Adipose tissue (tissue), 3 donors: ENCODE results near the gene CLEC4G. TPM values are rescaled to one million over a fixed set of nuclear protein-coding genes. Genes with fewer than 3 reads are reported as not detected.

ENCODE experiments used
- H3K27ac ChIP-seq: one replicate; pipeline ENCODE4 v1.5.1; 2013; ENCODE audit warnings: low read depth, low read length
- WGBS, 3 donors: extraction: QIAGEN DNeasy Blood & Tissue Kit; methylation state at CpG; one replicate each; pipeline ENCODE4 v1.1.7; 2013; 5-methylcytosine and 5-hydroxymethylcytosine counted together
- polyA plus RNA-seq, 3 donors: library from polyadenylated mRNA; stranded (reverse); fragments of 200-250 nt; gene quantifications; one replicate each; pipeline ENCODE4 v1.2.3, GENCODE V29; 2013
- donor health status: healthy with polysubstance abuse.
- donor health status: Bipolar disorder and iron deficiency.
- donor health status: healthy.

CLEC4G gene
- polyA plus RNA-seq, 3 donors = 2.7 to 21.5 (median 7.2) TPM

- 73 to 83% (median 75%) methylated on average over 6 of the region's 6 CpGs for WGBS, 3 donors
These were observed 1.5 kb upstream of the CLEC4G start for GRCh38 chr19:7733376-7733775.

GRCh38 chr19:7731615-7732014, 295 bp downstream of the CLEC4G start:
- no peak overlapping the region for H3K27ac ChIP-seq
- WGBS, 3 donors = 71 to 81% (median 76%) methylated on average over 5 of the region's 5 CpGs

More at GRCh38 chr19:7733376-7733775, 1.5 kb upstream of the CLEC4G start:
- H3K27ac ChIP-seq = no peak overlapping the region

- WGBS, 3 donors = 46 to 68% (median 62%) methylated on average over 39 of the region's 39 CpGs
- no peak overlapping the region for H3K27ac ChIP-seq
These were observed 703 bp downstream of the CLEC4G start for GRCh38 chr19:7731218-7731595.

GRCh38 chr19:7730286-7731217, 1.4 kb downstream of the CLEC4G start:
- WGBS, 3 donors = 2 to 6% (median 5%) methylated on average over 58 to 78 of the region's 78 CpGs

GRCh38 chr19:7729831-7730285, 2.1 kb downstream of the CLEC4G start:
- H3K27ac ChIP-seq = no peak overlapping the region
- 4 to 9% (median 6%) methylated on average over 26 to 34 of the region's 34 CpGs for WGBS, 3 donors

More at GRCh38 chr19:7730286-7731217, 1.4 kb downstream of the CLEC4G start:
- H3K27ac ChIP-seq = no peak overlapping the region

GRCh38 chr19:7729211-7729610, 2.7 kb downstream of the CLEC4G start:
- WGBS, 3 donors = 12 to 16% (median 13%) methylated on average over 16 of the region's 16 CpGs
- H3K27ac ChIP-seq = no peak overlapping the region

- H3K27ac ChIP-seq = no peak overlapping the region
- WGBS, 3 donors = 60 to 80% (median 72%) methylated on average over 2 of the region's 2 CpGs
These were observed 6.1 kb downstream of the CLEC4G start for GRCh38 chr19:7725791-7726190.

GRCh38 chr19:7722231-7722651, 9.7 kb downstream of the CLEC4G start:
- WGBS, 3 donors = 34 to 56% (median 52%) methylated on average over 5 of the region's 5 CpGs
- no peak overlapping the region for H3K27ac ChIP-seq

GRCh38 chr19:7720351-7720750, 11.6 kb downstream of the CLEC4G start:
- 70 to 80% (median 74%) methylated on average over 6 of the region's 6 CpGs for WGBS, 3 donors
- no peak overlapping the region for H3K27ac ChIP-seq

- no peak overlapping the region for H3K27ac ChIP-seq
- 34 to 52% (median 41%) methylated on average over 8 of the region's 8 CpGs for WGBS, 3 donors
These were observed 13.2 kb downstream of the CLEC4G start for GRCh38 chr19:7718668-7719067.

- 43 to 79% (median 78%) methylated on average over 1 of the region's 1 CpG for WGBS, 3 donors
- no peak overlapping the region for H3K27ac ChIP-seq
These were observed 15.1 kb downstream of the CLEC4G start for GRCh38 chr19:7716762-7717161.

GRCh38 chr19:7715671-7716070, 16.2 kb downstream of the CLEC4G start:
- 69 to 77% (median 69%) methylated on average over 1 of the region's 1 CpG for WGBS, 3 donors

GRCh38 chr19:7710616-7711015, 21.3 kb downstream of the CLEC4G start:
- WGBS, 3 donors = 65 to 79% (median 67%) methylated on average over 5 of the region's 5 CpGs
- no peak overlapping the region for H3K27ac ChIP-seq

More at GRCh38 chr19:7715671-7716070, 16.2 kb downstream of the CLEC4G start:
- H3K27ac ChIP-seq = no peak overlapping the region

- 59 to 76% (median 76%) methylated on average over 9 to 10 of the region's 10 CpGs for WGBS, 3 donors
- no peak overlapping the region for H3K27ac ChIP-seq
These were observed 21.9 kb downstream of the CLEC4G start for GRCh38 chr19:7709932-7710460.

- WGBS, 3 donors = 44 to 56% (median 55%) methylated on average over 8 of the region's 8 CpGs
- no peak overlapping the region for H3K27ac ChIP-seq
These were observed 24.9 kb downstream of the CLEC4G start for GRCh38 chr19:7706955-7707456.

GRCh38 chr19:7706188-7706954, 25.5 kb downstream of the CLEC4G start:
- WGBS, 3 donors = 60 to 71% (median 68%) methylated on average over 14 of the region's 14 CpGs
- H3K27ac ChIP-seq = no peak overlapping the region

- 34 to 59% (median 42%) methylated on average over 24 of the region's 24 CpGs for WGBS, 3 donors
- H3K27ac ChIP-seq = no peak overlapping the region
These were observed 26.3 kb downstream of the CLEC4G start for GRCh38 chr19:7705387-7706187.
